Mesothelial cell of epicardium (in vitro differentiated cells): Measurements from ENCODE around the gene TBC1D22A. TPM values are rescaled to one million over a fixed set of nuclear protein-coding genes. Genes with fewer than 3 reads are reported as not detected.

Experiments used
- DNase-seq, 2 experiments: peaks; one replicate each; pipeline ENCODE4 v3.0.0; 2021; ENCODE audit warnings: low spot score in 2 of 2; ENCODE audit not compliant: unreplicated experiment in 2 of 2
- H3K27ac Mint-ChIP-seq: 2 replicates; pipeline ENCODE4 v1.8.0; 2021; ENCODE audit warnings: mixed read lengths
- H3K27me3 Mint-ChIP-seq: 2 replicates; pipeline ENCODE4 v1.8.0; 2021; ENCODE audit warnings: low read depth, mixed read lengths
- H3K36me3 Mint-ChIP-seq: 2 replicates; pipeline ENCODE4 v1.8.0; 2021; ENCODE audit warnings: mixed read lengths
- H3K4me1 Mint-ChIP-seq: 2 replicates; pipeline ENCODE4 v1.8.0; 2021; ENCODE audit warnings: mixed read lengths
- H3K4me3 Mint-ChIP-seq: 2 replicates; pipeline ENCODE4 v1.8.0; 2021; ENCODE audit warnings: mild to moderate bottlenecking, moderate library complexity, mixed read lengths
- H3K9me3 Mint-ChIP-seq: 2 replicates; pipeline ENCODE4 v1.8.0; 2021; ENCODE audit warnings: mixed read lengths
- CTCF ChIP-seq: fragments of 200-600 bp; sonication (generic); IDR thresholded peaks from one replicate; pipeline ENCODE4 v1.5.0; 2021; ENCODE audit warnings: antibody characterized with exemption; ENCODE audit not compliant: unreplicated experiment
- total RNA-seq: library from RNA; stranded (reverse); gene quantifications from 3 replicates; pipeline ENCODE4 v1.2.1, GENCODE V29; 2021

The TBC1D22A gene
- total RNA-seq, 1 donor from 2014 or later, result 26.6 TPM

DNA sequence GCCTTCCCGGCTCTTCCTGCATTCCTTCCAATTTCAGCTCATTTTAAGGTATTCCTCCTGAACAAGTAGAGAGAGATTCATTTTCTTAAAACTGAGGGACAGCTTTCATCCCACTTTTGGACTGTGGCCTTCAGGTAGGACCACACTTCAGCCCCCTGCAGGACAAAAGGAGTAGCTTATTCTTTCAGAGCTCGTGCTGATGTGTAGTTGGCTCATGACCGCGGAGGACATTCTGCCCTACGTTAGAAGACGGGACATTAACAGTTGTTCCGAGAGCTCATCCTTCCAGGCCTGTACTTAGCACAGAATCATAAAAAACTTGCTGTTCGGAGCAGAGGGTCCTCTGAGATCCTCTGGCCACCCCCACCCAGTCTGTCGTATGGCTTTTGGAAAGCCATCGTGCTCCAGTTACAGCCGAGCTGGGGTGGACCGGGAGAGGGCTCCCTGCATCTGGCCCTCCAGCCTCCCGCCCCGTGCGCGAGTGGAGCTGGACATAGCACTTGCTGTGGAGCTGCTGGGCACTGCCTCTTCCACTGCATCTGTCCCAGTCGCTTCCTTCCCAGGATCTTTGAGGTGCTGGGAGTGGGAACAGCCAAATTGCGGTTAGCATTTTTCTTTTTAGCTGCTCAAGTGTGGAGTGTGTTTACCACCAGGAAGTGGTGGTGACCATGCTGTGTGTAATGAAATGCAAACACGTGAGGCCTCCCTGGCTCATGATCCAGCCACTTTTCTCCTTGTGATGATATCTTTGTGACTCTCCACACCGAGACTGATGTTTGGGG, 250.3 kb downstream of the TBC1D22A start:
- H3K36me3 Mint-ChIP-seq, result no peaks in the 10 kb centered on the region
- no peak for DNase-seq
- H3K4me1 Mint-ChIP-seq, result no peaks in the 10 kb centered on the region
- no peaks in the 10 kb centered on the region for H3K9me3 Mint-ChIP-seq
- H3K27ac Mint-ChIP-seq, result no peak overlapping the region
- TF ChIP-seq CTCF, result no peak
- H3K4me3 Mint-ChIP-seq, result no peak overlapping the region
- H3K27me3 Mint-ChIP-seq, result no peaks in the 10 kb centered on the region

GRCh38 chr22:47013861-47014635, 251.6 kb downstream of the TBC1D22A start:
- H3K4me1 Mint-ChIP-seq, result no peaks in the 10 kb centered on the region
- no peak for TF ChIP-seq CTCF
- no peak overlapping the region for H3K27ac Mint-ChIP-seq
- peaks cover under 1% of the 10 kb centered on the region for H3K36me3 Mint-ChIP-seq
- no peak overlapping the region for H3K4me3 Mint-ChIP-seq
- no peaks in the 10 kb centered on the region for H3K27me3 Mint-ChIP-seq
- H3K9me3 Mint-ChIP-seq, result no peaks in the 10 kb centered on the region
- DNase-seq, result no peak

- DNase-seq, result no peak
- Mint-ChIP-seq H3K4me1 (no peaks in the 10 kb centered on the region), H3K4me3 (no peak overlapping the region), H3K9me3 (no peaks in the 10 kb centered on the region), H3K27ac (no peak overlapping the region), H3K27me3 (no peaks in the 10 kb centered on the region), H3K36me3 (peaks cover 5% of the 10 kb centered on the region)
- TF ChIP-seq CTCF, result no peak
These were observed 252.3 kb downstream of the TBC1D22A start for GRCh38 chr22:47014636-47015345.

- no peak overlapping the region for H3K27ac Mint-ChIP-seq
- no peak overlapping the region for H3K4me3 Mint-ChIP-seq
- H3K27me3 Mint-ChIP-seq, result no peaks in the 10 kb centered on the region
- TF ChIP-seq CTCF, result no peak
- H3K9me3 Mint-ChIP-seq, result peaks cover 7% of the 10 kb centered on the region
- peaks cover 12% of the 10 kb centered on the region for H3K36me3 Mint-ChIP-seq
- H3K4me1 Mint-ChIP-seq, result no peaks in the 10 kb centered on the region
- DNase-seq, result no peak
These were observed 253.2 kb downstream of the TBC1D22A start for GRCh38 chr22:47015589-47016178.

DNA sequence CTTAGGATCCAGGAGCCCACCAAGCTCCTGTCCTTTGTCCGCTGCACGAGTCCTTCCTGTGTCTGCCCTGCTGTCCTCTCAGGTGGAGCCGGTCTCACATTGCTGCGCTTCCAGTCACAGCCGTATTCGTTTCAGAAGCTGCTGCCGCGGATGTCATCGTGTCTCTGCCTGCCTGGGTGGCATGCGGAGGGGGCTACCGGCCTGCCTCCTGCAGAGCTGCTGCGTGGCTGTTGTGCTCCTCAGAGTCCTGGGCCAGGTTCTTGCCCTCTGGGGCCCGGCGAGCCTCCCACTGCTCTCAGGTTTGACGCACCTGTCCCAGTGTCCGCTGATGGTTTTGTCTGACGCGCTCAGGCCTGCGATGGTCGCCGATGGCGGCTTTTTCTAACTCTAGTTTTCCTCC, 254.2 kb downstream of the TBC1D22A start:
- H3K36me3 Mint-ChIP-seq, result peaks cover 12% of the 10 kb centered on the region
- H3K4me1 Mint-ChIP-seq, result no peaks in the 10 kb centered on the region
- peaks cover 7% of the 10 kb centered on the region for H3K9me3 Mint-ChIP-seq
- no peak overlapping the region for H3K4me3 Mint-ChIP-seq
- H3K27me3 Mint-ChIP-seq, result no peaks in the 10 kb centered on the region
- no peak for DNase-seq
- TF ChIP-seq CTCF, result no peak
- H3K27ac Mint-ChIP-seq, result no peak overlapping the region
